Endodermal cell (in vitro differentiated cells): ENCODE measurements around the gene MYO1H. TPM values are rescaled to one million over a fixed set of nuclear protein-coding genes. Genes with fewer than 3 reads are reported as not detected.

Experiments
- DNase-seq: peaks from one replicate; pipeline ENCODE4 v3.0.0-alpha.2; 2017
- H3K27ac ChIP-seq: 2 replicates; pipeline ENCODE4 v1.5.1; 2013; ENCODE audit warnings: mild to moderate bottlenecking, low read depth, low read length, moderate library complexity
- H3K27me3 ChIP-seq: 2 replicates; pipeline ENCODE4 v1.6.1; 2013; ENCODE audit warnings: mild to moderate bottlenecking, low read length, moderate library complexity; ENCODE audit not compliant: insufficient read depth, control insufficient read depth, poor library complexity, severe bottlenecking
- H3K36me3 ChIP-seq: 2 replicates; pipeline ENCODE4 v1.7.0; 2013; ENCODE audit warnings: mild to moderate bottlenecking, low read length, moderate library complexity; ENCODE audit not compliant: control insufficient read depth, insufficient read depth
- H3K4me1 ChIP-seq: one replicate; pipeline ENCODE4 v1.7.0; 2013; ENCODE audit warnings: low read length; ENCODE audit not compliant: control insufficient read depth, insufficient read depth
- H3K4me3 ChIP-seq: 2 replicates; pipeline ENCODE4 v1.5.1; 2013; ENCODE audit warnings: mild to moderate bottlenecking, low read length, moderate library complexity
- H3K9ac ChIP-seq: 2 replicates; pipeline ENCODE4 v1.6.1; 2013; ENCODE audit warnings: mild to moderate bottlenecking, low read length, moderate library complexity; ENCODE audit not compliant: poor library complexity, severe bottlenecking; ENCODE audit errors: extremely low read depth
- H3K9me3 ChIP-seq: 2 replicates; pipeline ENCODE4 v1.6.1; 2013; ENCODE audit warnings: mild to moderate bottlenecking, low read length, moderate library complexity; ENCODE audit not compliant: control insufficient read depth
- H3K27ac Mint-ChIP-seq: 2 replicates; pipeline ENCODE4 v1.8.0; 2020; ENCODE audit warnings: mixed read lengths
- H3K27me3 Mint-ChIP-seq: 2 replicates; pipeline ENCODE4 v1.8.0; 2021; ENCODE audit warnings: mild to moderate bottlenecking, mixed read lengths; ENCODE audit not compliant: insufficient read depth
- H3K36me3 Mint-ChIP-seq: 2 replicates; pipeline ENCODE4 v1.8.0; 2020; ENCODE audit warnings: low read depth, mixed read lengths
- H3K4me1 Mint-ChIP-seq: 2 replicates; pipeline ENCODE4 v1.8.0; 2020; ENCODE audit warnings: mixed read lengths
- H3K4me3 Mint-ChIP-seq: 2 replicates; pipeline ENCODE4 v1.8.0; 2020; ENCODE audit warnings: mild to moderate bottlenecking, moderate library complexity, mixed read lengths
- H3K9me3 Mint-ChIP-seq: 2 replicates; pipeline ENCODE4 v1.8.0; 2020; ENCODE audit warnings: mild to moderate bottlenecking, mixed read lengths
- WGBS, 2 experiments: methylation state at CpG; one replicate each; pipeline versions ENCODE4 v1.1.5 to v1.1.7; 2013; ENCODE audit warnings: missing lambda C conversion rate in 2 of 2, mixed read lengths in 1 of 2; ENCODE audit not compliant: insufficient coverage in 1 of 2, insufficient read length in 1 of 2; 5-methylcytosine and 5-hydroxymethylcytosine counted together
- total RNA-seq, 2 donors: library from RNA; stranded (reverse); fragmentation: NEBNext Ultra II Directional in 1 of 2; extraction: Animal tissue kit (Norgen Biotek cat#: 25700) in 1 of 2; gene quantifications; 2 replicates in 1 of 2; 3 replicates in 1 of 2; pipeline ENCODE4 v1.2.1, GENCODE V29; 2021
- TF ChIP-seq, protein P1 (sequence below): fragments of 200-600 bp; sonication (generic); conservative IDR thresholded peaks from 2 replicates; pipeline ENCODE4 v1.5.0; 2021; ENCODE audit warnings: antibody characterized with exemption, mild to moderate bottlenecking

MYO1H gene
- total RNA-seq, 2 donors from 2014 or later = not detected

DNA sequence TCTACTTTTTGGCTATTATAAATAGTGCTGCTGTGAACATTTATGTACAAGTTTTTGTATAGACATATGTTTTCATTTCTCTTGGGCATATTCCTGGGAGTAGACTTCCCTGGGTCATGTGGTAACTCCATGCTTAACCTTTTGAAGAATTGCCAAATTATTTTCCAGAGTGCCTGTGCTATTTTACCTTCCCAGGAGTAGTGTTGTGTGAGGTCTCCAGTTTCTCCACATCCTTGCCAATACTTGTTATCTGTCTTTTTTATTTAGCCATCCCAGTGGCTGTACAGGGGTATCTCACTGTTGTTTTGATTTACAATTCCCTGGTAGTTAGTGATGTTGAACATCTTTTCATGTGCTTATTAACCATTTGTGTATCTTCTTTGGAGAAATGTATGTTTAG, 148.6 kb downstream of the MYO1H start:
- H3K9ac ChIP-seq = no peak overlapping the region
- H3K9me3 Mint-ChIP-seq = peaks cover 25% of the 10 kb centered on the region
- DNase-seq = no peak
- no peaks in the 10 kb centered on the region for H3K4me1 ChIP-seq
- TF ChIP-seq, protein P1, sequence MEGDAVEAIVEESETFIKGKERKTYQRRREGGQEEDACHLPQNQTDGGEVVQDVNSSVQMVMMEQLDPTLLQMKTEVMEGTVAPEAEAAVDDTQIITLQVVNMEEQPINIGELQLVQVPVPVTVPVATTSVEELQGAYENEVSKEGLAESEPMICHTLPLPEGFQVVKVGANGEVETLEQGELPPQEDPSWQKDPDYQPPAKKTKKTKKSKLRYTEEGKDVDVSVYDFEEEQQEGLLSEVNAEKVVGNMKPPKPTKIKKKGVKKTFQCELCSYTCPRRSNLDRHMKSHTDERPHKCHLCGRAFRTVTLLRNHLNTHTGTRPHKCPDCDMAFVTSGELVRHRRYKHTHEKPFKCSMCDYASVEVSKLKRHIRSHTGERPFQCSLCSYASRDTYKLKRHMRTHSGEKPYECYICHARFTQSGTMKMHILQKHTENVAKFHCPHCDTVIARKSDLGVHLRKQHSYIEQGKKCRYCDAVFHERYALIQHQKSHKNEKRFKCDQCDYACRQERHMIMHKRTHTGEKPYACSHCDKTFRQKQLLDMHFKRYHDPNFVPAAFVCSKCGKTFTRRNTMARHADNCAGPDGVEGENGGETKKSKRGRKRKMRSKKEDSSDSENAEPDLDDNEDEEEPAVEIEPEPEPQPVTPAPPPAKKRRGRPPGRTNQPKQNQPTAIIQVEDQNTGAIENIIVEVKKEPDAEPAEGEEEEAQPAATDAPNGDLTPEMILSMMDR = no peak
- peaks cover 79% of the 10 kb centered on the region for H3K36me3 Mint-ChIP-seq
- no peak overlapping the region for H3K27ac ChIP-seq
- H3K27me3 ChIP-seq = no peaks in the 10 kb centered on the region
- H3K9me3 ChIP-seq = peaks cover 27% of the 10 kb centered on the region
- H3K27ac Mint-ChIP-seq = no peak overlapping the region
- H3K4me3 Mint-ChIP-seq = no peak overlapping the region
- peaks cover 74% of the 10 kb centered on the region for H3K36me3 ChIP-seq
- H3K4me1 Mint-ChIP-seq = no peaks in the 10 kb centered on the region
- H3K27me3 Mint-ChIP-seq = no peaks in the 10 kb centered on the region
- no peak overlapping the region for H3K4me3 ChIP-seq

DNA sequence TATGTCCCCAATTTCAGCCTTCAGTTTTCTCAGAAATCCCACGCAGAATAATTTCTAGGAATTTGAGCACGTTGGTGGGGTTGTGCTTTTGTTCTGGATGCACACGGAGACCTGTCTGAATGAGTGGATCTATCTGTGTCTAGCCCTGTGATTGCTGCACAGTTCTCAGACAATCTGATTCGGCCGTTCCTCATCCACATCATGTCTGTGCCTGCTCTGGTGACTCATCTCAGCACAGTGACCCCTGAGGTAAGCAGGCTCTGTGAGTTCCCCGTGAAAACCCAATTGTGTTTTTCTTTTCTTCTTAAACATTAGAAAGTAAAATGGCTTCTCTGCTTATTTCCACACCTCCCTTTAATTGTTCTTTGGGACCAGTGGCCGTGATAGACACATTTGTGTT, 150.0 kb downstream of the MYO1H start:
- no peak for DNase-seq
- Mint-ChIP-seq H3K27me3 (no peaks in the 10 kb centered on the region), H3K9me3 (peaks cover 25% of the 10 kb centered on the region), H3K4me1 (no peaks in the 10 kb centered on the region), H3K36me3 (peaks cover 72% of the 10 kb centered on the region), H3K27ac (no peak overlapping the region), H3K4me3 (no peak overlapping the region)
- no peak overlapping the region for H3K4me3 ChIP-seq
- H3K27me3 ChIP-seq = no peaks in the 10 kb centered on the region
- H3K9me3 ChIP-seq = peaks cover 27% of the 10 kb centered on the region
- peaks cover 71% of the 10 kb centered on the region for H3K36me3 ChIP-seq
- TF ChIP-seq, protein P1 = no peak
- no peak overlapping the region for H3K9ac ChIP-seq
- H3K27ac ChIP-seq = no peak overlapping the region
- H3K4me1 ChIP-seq = no peaks in the 10 kb centered on the region
- 96% methylated on average over 6 to 7 of the region's 7 CpGs for WGBS, 2 experiments

Other genes starting within 250 kb of the MYO1H start
- gene ACACB, start 231.3 kb upstream of the MYO1H start, total RNA-seq = 10 to 100 TPM in 1 of 2 donors, 1 to 10 TPM in 1; 6.8 to 12.7 TPM
- gene FOXN4, start 38.6 kb upstream of the MYO1H start, total RNA-seq = under 1 TPM; 0.20 to 0.55 TPM
- gene KCTD10, start 129.4 kb downstream of the MYO1H start, total RNA-seq = 10 to 100 TPM; 50.9 to 53.5 TPM
- 10 to 100 TPM; 32.0 to 39.8 TPM for gene UBE3B, start 129.7 kb downstream of the MYO1H start, total RNA-seq
- 10 to 100 TPM; 24.9 to 28.2 TPM for gene MMAB, start 225.6 kb downstream of the MYO1H start, total RNA-seq
- gene MVK, start 225.9 kb downstream of the MYO1H start, total RNA-seq = 10 to 100 TPM; 12.8 to 22.6 TPM